ENCODE measurements around the gene MYH3.

DNA sequence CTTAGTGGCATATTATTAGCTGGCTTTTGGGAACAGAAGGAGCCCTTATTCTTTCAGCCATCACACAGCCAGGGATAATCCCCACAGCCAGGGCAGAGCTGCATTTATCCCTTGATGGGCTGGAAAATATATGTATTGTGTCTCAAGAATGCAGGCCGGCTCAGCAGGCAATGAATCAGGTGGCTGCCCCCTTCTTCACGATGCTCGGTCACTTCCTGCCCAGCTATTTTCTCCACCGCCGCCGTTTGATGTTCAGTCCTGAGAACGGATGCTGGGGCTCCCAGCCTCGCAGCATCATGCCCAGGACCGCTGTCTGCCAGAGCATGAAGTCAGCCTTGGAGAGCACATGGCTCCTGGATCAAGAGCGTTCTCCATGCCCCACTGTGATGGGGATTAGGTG lies 4.3 kb upstream of the MYH3 start:
- TF ChIP-seq, protein P1, sequence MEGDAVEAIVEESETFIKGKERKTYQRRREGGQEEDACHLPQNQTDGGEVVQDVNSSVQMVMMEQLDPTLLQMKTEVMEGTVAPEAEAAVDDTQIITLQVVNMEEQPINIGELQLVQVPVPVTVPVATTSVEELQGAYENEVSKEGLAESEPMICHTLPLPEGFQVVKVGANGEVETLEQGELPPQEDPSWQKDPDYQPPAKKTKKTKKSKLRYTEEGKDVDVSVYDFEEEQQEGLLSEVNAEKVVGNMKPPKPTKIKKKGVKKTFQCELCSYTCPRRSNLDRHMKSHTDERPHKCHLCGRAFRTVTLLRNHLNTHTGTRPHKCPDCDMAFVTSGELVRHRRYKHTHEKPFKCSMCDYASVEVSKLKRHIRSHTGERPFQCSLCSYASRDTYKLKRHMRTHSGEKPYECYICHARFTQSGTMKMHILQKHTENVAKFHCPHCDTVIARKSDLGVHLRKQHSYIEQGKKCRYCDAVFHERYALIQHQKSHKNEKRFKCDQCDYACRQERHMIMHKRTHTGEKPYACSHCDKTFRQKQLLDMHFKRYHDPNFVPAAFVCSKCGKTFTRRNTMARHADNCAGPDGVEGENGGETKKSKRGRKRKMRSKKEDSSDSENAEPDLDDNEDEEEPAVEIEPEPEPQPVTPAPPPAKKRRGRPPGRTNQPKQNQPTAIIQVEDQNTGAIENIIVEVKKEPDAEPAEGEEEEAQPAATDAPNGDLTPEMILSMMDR (IDR thresholded peaks at IDR 0.05) = no peak
- TF ChIP-seq POLR2A (IDR thresholded peaks at IDR 0.05) = no peak

Measured in body of pancreas (tissue), 4 donors.